ENCODE results near the gene ACTN3.
"Not testable (repeated sequence)": the region's sequence is repeated elsewhere in the genome, so short reads cannot be mapped to it uniquely, and the experiment has no call there.

Gene ACTN3

GRCh38 chr11:66562907-66563583 is 16.3 kb downstream of the ACTN3 start:
- in situ Hi-C loops (cut with MboI; ENCODE audit: low sequenced_read_pairs), result no loop called here

GRCh38 chr11:66563832-66564231 is 17.1 kb downstream of the ACTN3 start:
- in situ Hi-C loops (cut with MboI; ENCODE audit: low sequenced_read_pairs), result no loop called here

- in situ Hi-C loops (cut with MboI; ENCODE audit: low sequenced_read_pairs), result no loop called here
These were observed 17.8 kb downstream of the ACTN3 start for GRCh38 chr11:66564538-66564937.

DNA sequence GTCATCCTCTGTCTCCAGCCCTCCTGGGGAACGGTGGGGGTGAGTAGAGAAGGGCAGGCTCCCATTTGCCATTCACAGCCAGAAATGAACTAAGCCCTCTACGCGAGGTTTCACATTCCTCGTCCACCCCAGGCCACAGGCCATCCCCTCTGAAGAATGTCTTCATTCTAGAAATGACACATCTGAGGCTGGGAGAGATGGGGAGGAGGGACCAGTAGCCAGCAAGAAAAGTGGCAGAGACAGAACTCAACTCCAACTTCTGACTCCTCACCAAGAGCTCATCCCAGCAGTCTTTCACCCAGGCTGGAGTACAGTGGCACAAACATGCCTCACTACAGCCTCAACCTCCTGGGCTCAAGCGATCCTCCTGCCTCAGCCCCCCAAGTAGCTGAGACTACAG is 18.3 kb downstream of the ACTN3 start:
- in situ Hi-C loops (cut with MboI; ENCODE audit: low sequenced_read_pairs), result no loop called here

DNA sequence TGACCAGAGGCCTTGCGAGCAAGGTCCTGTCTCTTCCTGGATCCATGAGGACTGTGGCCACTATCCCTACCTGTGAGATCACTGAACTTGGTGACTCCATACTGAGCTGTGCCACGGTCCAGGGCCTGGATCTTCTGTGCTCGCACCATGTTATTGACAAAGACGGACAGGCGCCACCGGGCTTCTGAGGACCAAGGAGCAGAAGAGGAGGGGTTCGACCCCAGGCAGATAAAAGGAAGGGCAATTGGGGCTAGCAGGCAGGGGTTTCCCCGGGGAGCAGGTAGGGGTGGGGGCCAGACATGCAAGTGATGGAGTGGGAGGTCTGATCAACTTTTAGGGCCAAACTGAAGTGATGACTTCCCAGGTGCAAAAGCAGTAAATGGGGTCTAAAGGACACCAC is 19.5 kb downstream of the ACTN3 start:
- in situ Hi-C loops (cut with MboI; ENCODE audit: low sequenced_read_pairs), result no loop called here

DNA sequence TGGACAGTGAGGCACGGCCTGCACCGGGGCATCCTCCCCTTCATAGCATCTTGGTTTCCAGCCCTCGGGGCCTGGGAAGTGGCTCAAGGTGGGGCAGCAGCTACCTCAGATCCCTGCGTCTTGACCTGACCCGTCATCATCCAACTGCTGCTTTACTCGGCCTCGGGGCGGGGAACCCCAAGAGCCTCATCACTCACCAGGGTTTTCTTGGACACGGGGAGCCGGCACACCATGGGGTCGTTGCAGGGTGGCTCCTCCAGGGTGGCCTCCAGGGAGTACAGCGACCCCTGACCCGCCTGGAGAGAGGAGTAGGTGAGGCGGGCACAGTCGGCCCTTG is 21.1 kb downstream of the ACTN3 start:
- in situ Hi-C loops (cut with MboI; ENCODE audit: low sequenced_read_pairs), result no loop called here

GRCh38 chr11:66568124-66568916 is 21.6 kb downstream of the ACTN3 start, which contains the start of gene CTSF:
CTSF (minus strand) TSS chr11:66568606; CDS start chr11:66568486, 120 bp downstream.
- in situ Hi-C loops (cut with MboI; ENCODE audit: low sequenced_read_pairs), result no loop called here

DNA sequence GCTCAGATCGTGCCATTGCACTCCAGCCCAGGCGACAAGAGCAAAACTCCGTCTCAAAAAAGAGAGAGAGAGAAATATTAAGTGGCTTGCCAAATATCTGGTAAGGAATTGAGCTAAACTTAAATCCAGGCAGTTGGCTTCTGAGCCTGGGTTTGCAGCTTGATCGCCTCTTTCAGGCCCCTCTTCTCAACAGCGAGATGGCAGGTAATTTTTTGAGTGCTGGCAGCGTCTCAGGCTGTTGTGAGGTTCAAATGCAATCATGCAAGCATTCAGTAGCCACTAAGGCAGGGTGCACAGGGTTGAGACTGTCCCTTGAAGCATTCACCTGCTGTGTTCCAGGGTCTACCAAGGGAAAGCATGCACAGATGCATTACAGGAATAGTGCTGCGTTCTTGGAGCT is 22.4 kb downstream of the ACTN3 start:
- in situ Hi-C loops (cut with MboI; ENCODE audit: low sequenced_read_pairs), result no loop called here

- in situ Hi-C loops (cut with MboI; ENCODE audit: low sequenced_read_pairs), result no loop called here
These were observed 23.6 kb downstream of the ACTN3 start for GRCh38 chr11:66570079-66570849.

DNA sequence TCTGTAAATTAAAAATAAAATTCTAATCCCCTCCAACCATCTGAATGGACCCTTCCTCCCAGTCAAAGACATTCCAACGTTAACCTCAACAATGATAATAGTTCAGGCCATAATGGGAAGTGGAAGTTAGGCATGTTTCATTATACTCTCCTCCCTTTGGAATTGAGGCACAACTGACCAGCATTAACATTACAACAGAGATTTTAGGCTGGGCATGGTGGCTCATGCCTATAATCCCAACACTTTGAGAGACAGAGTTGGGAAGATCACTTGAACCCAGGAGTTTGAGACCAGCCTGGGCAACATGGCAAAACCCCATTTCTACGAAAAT is 24.1 kb downstream of the ACTN3 start:
- in situ Hi-C loops (cut with MboI; ENCODE audit: low sequenced_read_pairs), result no loop called here

DNA sequence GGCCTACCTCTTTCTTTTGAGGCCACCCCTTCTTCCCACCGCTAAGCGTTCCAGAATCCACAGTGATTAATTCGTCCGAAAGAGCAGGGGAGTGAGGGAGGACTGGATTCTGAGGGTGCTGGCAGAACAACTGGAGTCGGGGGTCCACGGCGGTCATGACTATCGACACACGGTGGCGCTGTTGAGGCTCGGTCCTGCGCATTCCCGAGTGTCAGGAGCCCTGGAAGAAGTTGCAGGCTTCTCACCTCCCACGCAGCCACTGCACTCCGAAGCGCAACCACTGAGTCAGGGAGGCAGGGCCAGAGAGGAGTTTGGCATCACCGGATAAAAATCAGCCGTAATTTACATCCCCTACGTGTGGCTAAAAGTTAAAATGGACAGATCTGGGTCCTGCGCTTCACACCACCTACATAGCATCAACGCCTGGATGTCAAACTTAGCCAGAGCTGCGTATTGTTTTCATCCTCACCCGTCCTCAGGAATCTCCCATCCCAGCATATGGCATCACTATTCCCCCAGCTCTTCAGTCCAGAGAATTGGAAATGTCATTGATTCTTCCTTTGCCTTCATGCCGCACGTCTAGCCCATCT is 32.4 kb downstream of the ACTN3 start:
- in situ Hi-C loops (cut with MboI; ENCODE audit: low sequenced_read_pairs), result no loop called here

DNA sequence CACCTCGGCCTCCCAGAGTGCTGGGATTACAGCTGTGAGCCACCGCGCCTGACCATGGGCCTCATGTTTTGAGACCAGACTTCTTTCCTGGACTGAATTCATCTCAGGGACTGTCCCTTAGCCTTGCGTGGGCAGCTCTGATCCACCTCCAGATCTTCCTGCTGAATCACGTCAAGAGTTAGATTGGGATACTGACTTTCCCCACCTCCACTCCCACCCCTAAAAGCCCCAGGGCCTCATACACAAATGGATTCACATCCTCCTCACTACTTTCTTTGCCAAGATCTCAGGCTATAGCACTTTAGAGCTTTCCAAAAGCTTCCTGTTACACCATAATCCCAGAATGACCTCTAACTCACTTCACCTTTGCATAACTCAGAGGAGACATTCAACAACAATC is 34.1 kb downstream of the ACTN3 start:
- in situ Hi-C loops (cut with MboI; ENCODE audit: low sequenced_read_pairs), result no loop called here

GRCh38 chr11:66581261-66581660 is 34.6 kb downstream of the ACTN3 start:
- in situ Hi-C loops (cut with MboI; ENCODE audit: low sequenced_read_pairs), result no loop called here

DNA sequence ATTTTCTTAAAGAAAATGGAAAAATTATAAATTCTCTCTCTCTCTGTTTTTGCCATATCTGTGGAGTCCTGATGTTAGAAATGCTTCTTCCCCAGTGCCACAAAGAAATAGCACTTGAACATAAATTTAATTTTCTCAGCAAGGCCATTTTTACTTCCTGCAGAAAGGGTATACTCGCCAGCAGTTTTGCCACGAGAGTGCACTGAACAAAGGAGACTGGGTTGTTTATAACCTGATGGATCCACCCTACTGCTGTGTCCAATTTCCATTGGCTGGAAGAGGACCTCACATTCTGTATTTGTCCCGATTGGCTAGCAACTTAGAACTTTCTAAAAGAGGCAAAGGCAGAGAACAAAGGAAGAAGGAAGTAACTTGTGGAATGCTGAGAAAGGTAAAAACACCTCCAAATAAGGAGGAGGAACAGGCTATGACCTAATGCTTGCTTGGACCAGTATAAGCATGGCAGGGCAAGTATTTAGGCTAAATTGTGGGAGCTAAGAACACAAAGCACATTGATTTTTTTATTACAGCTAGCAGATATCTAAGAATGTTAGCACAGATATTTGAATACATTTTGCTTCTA is 36.0 kb downstream of the ACTN3 start:
- in situ Hi-C loops (cut with MboI; ENCODE audit: low sequenced_read_pairs), result not testable (repeated sequence)

GRCh38 chr11:66585447-66585846 is 38.7 kb downstream of the ACTN3 start:
- in situ Hi-C loops (cut with MboI; ENCODE audit: low sequenced_read_pairs), result not testable (repeated sequence)

- in situ Hi-C loops (cut with MboI; ENCODE audit: low sequenced_read_pairs), result no loop called here
These were observed 39.4 kb downstream of the ACTN3 start for GRCh38 chr11:66586136-66586535.

DNA sequence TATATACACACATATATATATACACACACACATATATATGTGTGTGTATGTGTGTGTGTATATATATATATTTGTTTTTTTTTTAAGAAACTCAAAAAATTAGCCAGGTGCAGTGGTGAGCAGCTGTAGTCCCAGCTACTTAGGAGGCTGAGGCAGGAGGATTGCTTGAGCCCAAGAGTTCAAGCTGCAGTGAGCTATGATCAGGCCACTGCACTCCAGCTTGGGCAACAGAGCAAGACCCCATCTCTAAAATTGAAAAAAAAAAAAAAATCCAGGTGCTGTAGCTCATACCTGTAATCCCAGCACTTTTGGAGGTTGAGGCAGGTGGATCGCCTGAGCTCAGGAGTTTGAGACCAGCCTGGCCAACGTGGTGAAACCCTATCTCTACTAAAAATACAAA is 42.6 kb downstream of the ACTN3 start:
- in situ Hi-C loops (cut with MboI; ENCODE audit: low sequenced_read_pairs), result not testable (repeated sequence)

GRCh38 chr11:66589996-66590675 is 43.4 kb downstream of the ACTN3 start:
- in situ Hi-C loops (cut with MboI; ENCODE audit: low sequenced_read_pairs), result no loop called here

GRCh38 chr11:66591175-66591574 is 44.5 kb downstream of the ACTN3 start:
- in situ Hi-C loops (cut with MboI; ENCODE audit: low sequenced_read_pairs), result no loop called here

- in situ Hi-C loops (cut with MboI; ENCODE audit: low sequenced_read_pairs), result no loop called here
These were observed 46.0 kb downstream of the ACTN3 start, which contains the start of the genes CCDC87 and CCS for GRCh38 chr11:66592457-66593302. CCDC87 (minus strand) TSS chr11:66593063; CDS start chr11:66593015, 48 bp downstream. CCS (plus strand) TSS chr11:66593185; CDS start chr11:66593262, 77 bp downstream.
